ENCODE measurements around the gene DDI1.

- TF ChIP-seq, protein P1, sequence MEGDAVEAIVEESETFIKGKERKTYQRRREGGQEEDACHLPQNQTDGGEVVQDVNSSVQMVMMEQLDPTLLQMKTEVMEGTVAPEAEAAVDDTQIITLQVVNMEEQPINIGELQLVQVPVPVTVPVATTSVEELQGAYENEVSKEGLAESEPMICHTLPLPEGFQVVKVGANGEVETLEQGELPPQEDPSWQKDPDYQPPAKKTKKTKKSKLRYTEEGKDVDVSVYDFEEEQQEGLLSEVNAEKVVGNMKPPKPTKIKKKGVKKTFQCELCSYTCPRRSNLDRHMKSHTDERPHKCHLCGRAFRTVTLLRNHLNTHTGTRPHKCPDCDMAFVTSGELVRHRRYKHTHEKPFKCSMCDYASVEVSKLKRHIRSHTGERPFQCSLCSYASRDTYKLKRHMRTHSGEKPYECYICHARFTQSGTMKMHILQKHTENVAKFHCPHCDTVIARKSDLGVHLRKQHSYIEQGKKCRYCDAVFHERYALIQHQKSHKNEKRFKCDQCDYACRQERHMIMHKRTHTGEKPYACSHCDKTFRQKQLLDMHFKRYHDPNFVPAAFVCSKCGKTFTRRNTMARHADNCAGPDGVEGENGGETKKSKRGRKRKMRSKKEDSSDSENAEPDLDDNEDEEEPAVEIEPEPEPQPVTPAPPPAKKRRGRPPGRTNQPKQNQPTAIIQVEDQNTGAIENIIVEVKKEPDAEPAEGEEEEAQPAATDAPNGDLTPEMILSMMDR (IDR thresholded peaks at IDR 0.05; ENCODE audit: low read depth, low read length, poor library complexity, severe bottlenecking): no peak
- no peak for TF ChIP-seq EZH2phosphoT487 (IDR thresholded peaks at IDR 0.05; ENCODE audit: borderline replicate concordance, low read length)
Measured at GRCh38 chr11:104051778-104052177, 15.3 kb downstream of the DDI1 start.
